ENCODE results near the gene NLGN1. TPM values are rescaled to one million over a fixed set of nuclear protein-coding genes. Genes with fewer than 3 reads are reported as not detected.

The NLGN1 gene
- total RNA-seq, 1 experiment from 2014 or later, result 5.2 TPM

GRCh38 chr3:173403376-173403775 lies 5.8 kb downstream of the NLGN1 start:
- Mint-ChIP-seq H3K27ac (no peak overlapping the region), H3K27me3 (ENCODE audit: low read depth) (peaks cover 6% of the 10 kb centered on the region; the same call in 1 of the 2 replicates), H3K4me1 (peaks cover 10 to 15% of the 10 kb centered on the region in 2 experiments), H3K9me3 (no peaks in the 10 kb centered on the region), H3K4me3 (no peak overlapping the region), H3K36me3 (ENCODE audit: insufficient read depth in 1 of 3, low read depth in 3 of 3) (no peaks in the 10 kb centered on the region)
- H3K14ac ChIP-seq (ENCODE audit: insufficient read depth, low read length), result no peak overlapping the region
- no peak overlapping the region for H2AK5ac ChIP-seq (ENCODE audit: insufficient read length, low read length)
- H3K4me2 ChIP-seq (ENCODE audit: insufficient read depth, insufficient read length, low read length), result no peak overlapping the region
- no peak for DNase-seq
- no peak overlapping the region for H4K5ac ChIP-seq (ENCODE audit: insufficient read length, low read depth, low read length)
- no peak overlapping the region for H3K56ac ChIP-seq (ENCODE audit: insufficient read length, low read depth, low read length)
- H3K4ac ChIP-seq (ENCODE audit: low read depth, low read length), result no peak overlapping the region
- no peaks in the 10 kb centered on the region for H3K4me1 ChIP-seq (ENCODE audit: insufficient read depth, low read length)
- no peak overlapping the region for H3T11ph ChIP-seq (ENCODE audit: low read length)
- no peaks in the 10 kb centered on the region for H3K27me3 ChIP-seq (ENCODE audit: insufficient read depth, low read length)
- TF ChIP-seq, protein P1, sequence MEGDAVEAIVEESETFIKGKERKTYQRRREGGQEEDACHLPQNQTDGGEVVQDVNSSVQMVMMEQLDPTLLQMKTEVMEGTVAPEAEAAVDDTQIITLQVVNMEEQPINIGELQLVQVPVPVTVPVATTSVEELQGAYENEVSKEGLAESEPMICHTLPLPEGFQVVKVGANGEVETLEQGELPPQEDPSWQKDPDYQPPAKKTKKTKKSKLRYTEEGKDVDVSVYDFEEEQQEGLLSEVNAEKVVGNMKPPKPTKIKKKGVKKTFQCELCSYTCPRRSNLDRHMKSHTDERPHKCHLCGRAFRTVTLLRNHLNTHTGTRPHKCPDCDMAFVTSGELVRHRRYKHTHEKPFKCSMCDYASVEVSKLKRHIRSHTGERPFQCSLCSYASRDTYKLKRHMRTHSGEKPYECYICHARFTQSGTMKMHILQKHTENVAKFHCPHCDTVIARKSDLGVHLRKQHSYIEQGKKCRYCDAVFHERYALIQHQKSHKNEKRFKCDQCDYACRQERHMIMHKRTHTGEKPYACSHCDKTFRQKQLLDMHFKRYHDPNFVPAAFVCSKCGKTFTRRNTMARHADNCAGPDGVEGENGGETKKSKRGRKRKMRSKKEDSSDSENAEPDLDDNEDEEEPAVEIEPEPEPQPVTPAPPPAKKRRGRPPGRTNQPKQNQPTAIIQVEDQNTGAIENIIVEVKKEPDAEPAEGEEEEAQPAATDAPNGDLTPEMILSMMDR (conservative IDR thresholded peaks at IDR 0.05), result no peak
- no peak overlapping the region for H3K9ac ChIP-seq (ENCODE audit: extremely low read depth, insufficient read length, low read length)
- H3K79me1 ChIP-seq (ENCODE audit: insufficient read depth, low read depth, low read length, poor library complexity, severe bottlenecking), result no peaks in the 10 kb centered on the region
- no peak overlapping the region for H2BK20ac ChIP-seq (ENCODE audit: low read depth, low read length, poor library complexity, severe bottlenecking)
- H3K27ac ChIP-seq (ENCODE audit: insufficient read length, low read depth, low read length), result no peak overlapping the region
- H2AFZ ChIP-seq (ENCODE audit: low read length), result no peak overlapping the region
- no peak overlapping the region for H2BK15ac ChIP-seq (ENCODE audit: low read depth, low read length)
- no peaks in the 10 kb centered on the region for H4K20me1 ChIP-seq (ENCODE audit: control insufficient read depth, insufficient read depth, insufficient read length)
- H3K79me2 ChIP-seq (ENCODE audit: insufficient read depth, low read length), result peaks cover 3% of the 10 kb centered on the region; the same call in 1 of the 2 replicates
- H2BK5ac ChIP-seq (ENCODE audit: insufficient read length, low read length), result no peak overlapping the region
- no peak overlapping the region for H4K91ac ChIP-seq (ENCODE audit: insufficient read length, low read depth, low read length)
- no peak overlapping the region for H4K8ac ChIP-seq (replicated peaks; ENCODE audit: insufficient read length, low read depth, low read length)
- no peak overlapping the region for H3K18ac ChIP-seq (ENCODE audit: insufficient read length, low read depth, low read length)
- H2BK120ac ChIP-seq (ENCODE audit: low read depth, low read length, poor library complexity, severe bottlenecking), result no peak overlapping the region
- no peaks in the 10 kb centered on the region for H3K23me2 ChIP-seq (ENCODE audit: insufficient read length, low read depth, low read length, poor library complexity, severe bottlenecking)
- no peaks in the 10 kb centered on the region for H3K9me3 ChIP-seq (ENCODE audit: control insufficient read depth, low read depth, low read length)
- no CpG with 5 or more reads among the region's 1 CpG for WGBS (ENCODE audit: extremely low coverage, insufficient read length, low lambda C conversion rate)
- no peak overlapping the region for H3K23ac ChIP-seq (ENCODE audit: insufficient read length, low read depth, low read length)
- no peak overlapping the region for H2BK12ac ChIP-seq (ENCODE audit: insufficient read length, low read depth, low read length)

Measured in H9 (cell line).